Hematopoietic multipotent progenitor cell (in vitro differentiated cells): Measurements from ENCODE around the gene BANF2. TPM values are rescaled to one million over a fixed set of nuclear protein-coding genes. Genes with fewer than 3 reads are reported as not detected.
"Not testable (repeated sequence)": the region's sequence is repeated elsewhere in the genome, so short reads cannot be mapped to it uniquely, and the experiment has no call there.

Experiments used
- DNase-seq, 3 donors: peaks; one replicate each; pipeline ENCODE4 v3.0.0-alpha.2; 2011 to 2015; ENCODE audit warnings: low read depth in 2 of 3, low spot score in 2 of 3
- total RNA-seq: library from RNA; depleted of rRNA; stranded (reverse); fragments of >200 nt; gene quantifications from one replicate; pipeline ENCODE4 v1.2.3, GENCODE V29; 2012

The BANF2 gene
- not detected for total RNA-seq

GRCh38 chr20:17699931-17700351 lies at the start of gene BANF2:
Gene BANF2, plus strand, starts transcription at chr20:17699966. Its CDS starts 25,060 bp downstream, at chr20:17725026.
- no peak for DNase-seq

GRCh38 chr20:17650301-17651128 lies 49.3 kb upstream of the BANF2 start:
- DNase-seq: peak in 2 of 3 donors; percentile 69 to 91

- DNase-seq: no peak
These were observed 48.5 kb upstream of the BANF2 start for GRCh38 chr20:17651129-17651759.

GRCh38 chr20:17651760-17652388 lies 47.9 kb upstream of the BANF2 start:
- no peak for DNase-seq

GRCh38 chr20:17652411-17652810 lies 47.4 kb upstream of the BANF2 start:
- DNase-seq: no peak

GRCh38 chr20:17653835-17654648 lies 45.7 kb upstream of the BANF2 start:
- no peak for DNase-seq

GRCh38 chr20:17654649-17655285 lies 45.0 kb upstream of the BANF2 start:
- peak in 1 of 3 donors; percentile 35 for DNase-seq

GRCh38 chr20:17655286-17655651 lies 44.5 kb upstream of the BANF2 start:
- no peak for DNase-seq

GRCh38 chr20:17655865-17656479 lies 43.8 kb upstream of the BANF2 start:
- DNase-seq: no peak

GRCh38 chr20:17657079-17657825 lies 42.5 kb upstream of the BANF2 start:
- DNase-seq: no peak

- no peak for DNase-seq
These were observed 41.7 kb upstream of the BANF2 start for GRCh38 chr20:17657898-17658647.

- DNase-seq: no peak
These were observed 41.1 kb upstream of the BANF2 start for GRCh38 chr20:17658648-17658993.

- DNase-seq: not testable (repeated sequence)
These were observed 40.4 kb upstream of the BANF2 start for GRCh38 chr20:17659344-17659743.

- no peak for DNase-seq
These were observed 40.0 kb upstream of the BANF2 start for GRCh38 chr20:17659801-17660200.

- no peak for DNase-seq
These were observed 39.1 kb upstream of the BANF2 start for GRCh38 chr20:17660667-17661066.

GRCh38 chr20:17661121-17661744 lies 38.5 kb upstream of the BANF2 start:
- DNase-seq: no peak

- DNase-seq: no peak
These were observed 37.3 kb upstream of the BANF2 start for GRCh38 chr20:17662333-17663039.

- no peak for DNase-seq
These were observed 36.7 kb upstream of the BANF2 start for GRCh38 chr20:17663040-17663399.
